PC-9 (cell line): ENCODE results near the gene RHEB.

Experiments
- EZH2 ChIP-seq: fragments of 200-600 bp; sonication (generic); IDR thresholded peaks from 2 replicates; pipeline ENCODE4 v1.8.0; 2017; ENCODE audit warnings: antibody characterized with exemption, low read depth
- TF ChIP-seq, protein P1 (sequence below): fragments of 200-600 bp; sonication (generic); conservative IDR thresholded peaks from 2 replicates; pipeline ENCODE4 v1.6.1; 2017; ENCODE audit warnings: mixed run types, antibody characterized with exemption, mild to moderate bottlenecking, moderate library complexity

DNA sequence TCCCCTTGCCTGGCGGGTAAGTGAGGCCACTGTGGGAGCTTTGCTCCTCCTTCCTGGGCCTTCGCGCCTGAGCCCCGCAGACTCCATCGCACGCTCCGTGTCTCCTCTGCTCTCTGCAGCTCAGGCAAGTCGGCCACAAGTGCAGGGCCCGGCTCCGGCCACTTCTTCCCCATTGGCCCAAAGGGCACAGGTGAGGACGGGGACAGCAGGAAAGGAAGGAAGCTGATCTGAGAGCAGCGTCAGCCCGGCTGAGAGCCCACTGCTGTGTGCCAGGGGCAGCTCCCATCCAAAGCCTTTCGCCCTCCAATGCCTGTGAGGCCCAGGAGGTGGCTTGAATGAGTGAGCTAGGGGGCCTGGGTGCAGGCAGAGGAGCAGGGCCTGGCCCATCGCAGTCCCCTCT lies 33.7 kb upstream of the RHEB start:
- TF ChIP-seq, protein P1, sequence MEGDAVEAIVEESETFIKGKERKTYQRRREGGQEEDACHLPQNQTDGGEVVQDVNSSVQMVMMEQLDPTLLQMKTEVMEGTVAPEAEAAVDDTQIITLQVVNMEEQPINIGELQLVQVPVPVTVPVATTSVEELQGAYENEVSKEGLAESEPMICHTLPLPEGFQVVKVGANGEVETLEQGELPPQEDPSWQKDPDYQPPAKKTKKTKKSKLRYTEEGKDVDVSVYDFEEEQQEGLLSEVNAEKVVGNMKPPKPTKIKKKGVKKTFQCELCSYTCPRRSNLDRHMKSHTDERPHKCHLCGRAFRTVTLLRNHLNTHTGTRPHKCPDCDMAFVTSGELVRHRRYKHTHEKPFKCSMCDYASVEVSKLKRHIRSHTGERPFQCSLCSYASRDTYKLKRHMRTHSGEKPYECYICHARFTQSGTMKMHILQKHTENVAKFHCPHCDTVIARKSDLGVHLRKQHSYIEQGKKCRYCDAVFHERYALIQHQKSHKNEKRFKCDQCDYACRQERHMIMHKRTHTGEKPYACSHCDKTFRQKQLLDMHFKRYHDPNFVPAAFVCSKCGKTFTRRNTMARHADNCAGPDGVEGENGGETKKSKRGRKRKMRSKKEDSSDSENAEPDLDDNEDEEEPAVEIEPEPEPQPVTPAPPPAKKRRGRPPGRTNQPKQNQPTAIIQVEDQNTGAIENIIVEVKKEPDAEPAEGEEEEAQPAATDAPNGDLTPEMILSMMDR: no peak
- no peak for TF ChIP-seq EZH2
